Endothelial cell of umbilical vein (primary cell): Measurements from ENCODE around the gene CD46. TPM values are rescaled to one million over a fixed set of nuclear protein-coding genes. Genes with fewer than 3 reads are reported as not detected.

Experiments
- BruUV-seq: library from RNA; stranded (reverse); fragments of 400-500 nt; replicated peaks from 2 replicates; lab custom pipeline; 2021; lab: Mats Ljungman, UMichigan
- CTCF ChIA-PET: fragments of 300-600, 350-600 bp; sonication (Branson Sonifier 250); formaldehyde crosslinking; loops from one replicate; lab custom pipeline; 2021; ENCODE audit warnings: antibody characterized with exemption, inconsistent platforms; lab: Charles Lee
- POLR2A ChIA-PET: fragments of 300-600, 350-600 bp; sonication (Branson Sonifier 250); formaldehyde crosslinking; loops from one replicate; lab custom pipeline; 2021; ENCODE audit warnings: antibody characterized with exemption, inconsistent platforms; lab: Charles Lee
- DNase-seq: peaks from one replicate; pipeline ENCODE4 v3.0.0-alpha.2; 2011; ENCODE audit warnings: low read depth, low spot score
- FAIRE-seq: peaks from 2 replicates; lab custom pipeline; 2011; peaks lifted over from hg19 to GRCh38; lab: Jason Lieb, UNC
- H2AFZ ChIP-seq: 2 replicates; pipeline ENCODE4 v1.6.0; 2012; ENCODE audit warnings: low read depth, low read length, control low read depth, inconsistent platforms
- H3K27ac ChIP-seq: 2 replicates; pipeline ENCODE4 v1.5.1; 2011; ENCODE audit warnings: low read depth, mild to moderate bottlenecking, control low read depth, low read length, moderate library complexity; ENCODE audit not compliant: insufficient read depth
- H3K27me3 ChIP-seq, 2 experiments: 2 replicates each; pipeline versions ENCODE4 v1.6.0 to v1.6.1; 2011; ENCODE audit warnings: low read length in 2 of 2, mixed read lengths in 1 of 2; ENCODE audit not compliant: control insufficient read depth in 2 of 2, insufficient read depth in 2 of 2
- H3K36me3 ChIP-seq, 2 experiments: 2 replicates in 1 of 2; 3 replicates in 1 of 2; pipeline ENCODE4 v1.5.1; 2011; ENCODE audit warnings: low read length in 2 of 2, mild to moderate bottlenecking in 1 of 2, moderate library complexity in 1 of 2; ENCODE audit not compliant: control insufficient read depth in 2 of 2, insufficient read depth in 2 of 2; ENCODE audit errors: extremely low read depth in 1 of 2
- H3K4me1 ChIP-seq: 3 replicates; pipeline ENCODE4 v1.5.1; 2011; ENCODE audit warnings: mild to moderate bottlenecking, low read length; ENCODE audit not compliant: control insufficient read depth, insufficient read depth; ENCODE audit errors: extremely low read depth
- H3K4me2 ChIP-seq: 2 replicates; pipeline ENCODE4 v1.6.1; 2011; ENCODE audit warnings: low read length, control low read depth, mixed read lengths; ENCODE audit not compliant: insufficient read depth
- H3K4me3 ChIP-seq, 3 experiments: fragments of 200-600 bp in 1 of 3; sonication (generic), shearing (Covaris generic) in 1 of 3; replicated peaks in 1 of 3; 2 replicates each; pipeline ENCODE4 v1.5.1; 2011 to 2016; ENCODE audit warnings: control low read depth in 3 of 3, low read length in 3 of 3, mild to moderate bottlenecking in 2 of 3, inconsistent platforms in 1 of 3, low read depth in 1 of 3, moderate library complexity in 1 of 3; ENCODE audit not compliant: insufficient read depth in 1 of 3
- H3K79me2 ChIP-seq: 2 replicates; pipeline ENCODE4 v1.6.0; 2012; ENCODE audit warnings: low read length, inconsistent platforms; ENCODE audit not compliant: control insufficient read depth, insufficient read depth
- H3K9ac ChIP-seq: replicated peaks from 2 replicates; pipeline ENCODE3; 2011; ENCODE audit warnings: low read length, control low read depth; ENCODE audit not compliant: insufficient read depth; ENCODE audit errors: extremely low read depth
- H3K9me1 ChIP-seq: replicated peaks from 3 replicates; pipeline ENCODE4 v1.6.0; 2011; ENCODE audit warnings: mild to moderate bottlenecking, low read length; ENCODE audit not compliant: control insufficient read depth, insufficient read depth; ENCODE audit errors: extremely low read depth
- H3K9me3 ChIP-seq: replicated peaks from 2 replicates; pipeline ENCODE4 v1.5.1; 2012; ENCODE audit warnings: low read length, inconsistent platforms; ENCODE audit not compliant: control insufficient read depth, insufficient read depth
- H4K20me1 ChIP-seq: replicated peaks from 2 replicates; pipeline ENCODE3; 2011; ENCODE audit warnings: mild to moderate bottlenecking, low read length; ENCODE audit not compliant: control insufficient read depth, insufficient read depth; ENCODE audit errors: extremely low read depth
- EZH2 ChIP-seq: IDR thresholded peaks from 2 replicates; pipeline ENCODE4 v1.6.1; 2012; ENCODE audit warnings: borderline replicate concordance, low read depth, mild to moderate bottlenecking, moderate library complexity, low read length, inconsistent platforms; ENCODE audit not compliant: severe bottlenecking
- FOS ChIP-seq: IDR thresholded peaks from 2 replicates; pipeline ENCODE4 v1.6.1; 2011; ENCODE audit warnings: mild to moderate bottlenecking, low read length, moderate library complexity, borderline replicate concordance; ENCODE audit not compliant: insufficient read depth
- JUN ChIP-seq: IDR thresholded peaks from 2 replicates; pipeline ENCODE4 v1.6.1; 2011; ENCODE audit warnings: borderline replicate concordance, low read depth; ENCODE audit not compliant: insufficient read length, insufficient read depth
- POLR2A ChIP-seq: IDR thresholded peaks from 2 replicates; pipeline ENCODE4 v1.6.1; 2012; ENCODE audit warnings: low read depth, mild to moderate bottlenecking, control low read depth, low read length
- dilution Hi-C: fragments of 300-500 bp; cut with MboI; formaldehyde crosslinking; loops from one replicate; pipeline ENCODE4 v1.15.0; 2019; ENCODE audit warnings: low sequenced_read_pairs; ENCODE audit not compliant: extremely low pct_ligation_motif_present
- intact Hi-C: fragments of 100-400 bp; cut with micrococcal nuclease; formaldehyde crosslinking; loops from one replicate; pipeline ENCODE4 v1.10.0; 2022
- polyA plus RNA-seq, 4 experiments: library from polyadenylated mRNA; depleted of rRNA in 3 of 4; stranded (reverse) in 3 of 4; unstranded in 1 of 4; fragments of >200 nt; gene quantifications; 2 replicates each; pipeline versions ENCODE4 v1.2.1 to v1.2.3, GENCODE V29; 2011 to 2012; ENCODE audit warnings: missing spikeins in 1 of 4
- total RNA-seq: library from RNA; stranded (reverse); gene quantifications from 2 replicates; pipeline ENCODE4 v1.2.3, GENCODE V29; 2021
- TF ChIP-seq, protein P1 (sequence below), 2 donors: IDR thresholded peaks; 1 replicate in 1 of 2; 2 replicates in 1 of 2; pipeline ENCODE4 v1.5.1; 2011; ENCODE audit warnings: low read length in 2 of 2, mild to moderate bottlenecking in 2 of 2, moderate library complexity in 2 of 2, control low read depth in 1 of 2, inconsistent platforms in 1 of 2, low read depth in 1 of 2; ENCODE audit not compliant: insufficient read depth in 1 of 2; ENCODE audit errors: extremely low read depth in 1 of 2

Gene CD46
- total and polyA plus RNA-seq, 2 donors (not counting 3 experiments of a cell fraction or from before 2014, with no cell fraction given) = 134 to 256 TPM

DNA sequence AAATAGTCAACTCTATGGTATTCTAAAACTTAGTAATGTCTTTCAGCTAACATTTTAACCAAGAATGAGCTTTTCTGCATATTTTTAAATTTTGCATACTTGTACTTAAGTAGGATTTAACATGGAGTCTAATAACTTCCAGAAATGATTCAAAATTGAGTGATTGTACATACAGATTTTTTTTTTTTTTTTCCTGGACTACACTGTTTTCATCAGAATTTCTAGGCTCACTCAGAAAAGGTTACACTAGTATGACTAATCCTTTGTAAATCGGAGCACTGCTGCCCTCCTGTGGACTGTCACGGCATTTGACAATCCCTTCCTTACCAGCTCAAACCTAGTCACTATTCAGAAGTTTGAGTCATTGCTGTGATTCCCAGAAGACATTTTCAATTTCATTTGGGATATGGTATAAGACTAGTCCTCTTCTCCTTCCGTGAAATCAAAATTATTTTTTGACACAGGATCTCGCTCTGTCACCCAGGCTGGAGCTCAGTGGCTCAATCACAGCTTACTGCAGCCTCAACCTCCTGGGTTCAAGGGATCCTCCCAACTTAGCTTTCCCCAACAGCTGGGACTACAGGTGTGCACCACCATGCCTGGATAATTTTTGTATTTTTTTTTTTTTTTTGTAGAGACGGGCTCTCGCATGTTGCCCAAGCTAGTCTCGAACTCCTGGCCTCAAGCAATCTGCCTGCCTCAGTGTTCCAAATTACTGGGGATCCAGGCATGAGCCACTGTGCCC, 45.5 kb downstream of the CD46 start:
- Histone ChIP-seq H3K4me2 (no peak overlapping the region), H3K9me1 (no peaks in the 10 kb centered on the region), H3K4me1 (peaks cover 4% of the 10 kb centered on the region), H4K20me1 (no peaks in the 10 kb centered on the region), H3K4me3 (no peak overlapping the region), H3K27me3 (no peaks in the 10 kb centered on the region), H3K36me3 (peaks cover 6 to 18% of the 10 kb centered on the region in 2 experiments), H3K9me3 (no peaks in the 10 kb centered on the region), H2AFZ (no peak overlapping the region), H3K27ac (peak overlapping the region; percentile 49), H3K79me2 (no peaks in the 10 kb centered on the region), H3K9ac (no peak overlapping the region)
- DNase-seq (peak; percentile 91), FAIRE-seq (peak; percentile 94)
- POLR2A ChIA-PET = no interaction called here
- CTCF ChIA-PET = interaction anchor here (0.6 to 2.8 kb wide), 34 partner anchors 9 to 579 kb away, joined by 3 to 29 read pairs (median 5); partner anchors contain the start of gene CD46
- no TSS peak for BruUV-seq
- intact Hi-C loops (loop anchor here (1.0 to 2.0 kb wide), 3 partner anchors 45 to 143 kb away; partner anchors contain the start of gene CD46), dilution Hi-C loops (no loop called here)
- TF ChIP-seq JUN (peak; percentile 71), FOS (peak; percentile 80), POLR2A (peak; percentile 40), EZH2 (no peak)
- TF ChIP-seq, protein P1, sequence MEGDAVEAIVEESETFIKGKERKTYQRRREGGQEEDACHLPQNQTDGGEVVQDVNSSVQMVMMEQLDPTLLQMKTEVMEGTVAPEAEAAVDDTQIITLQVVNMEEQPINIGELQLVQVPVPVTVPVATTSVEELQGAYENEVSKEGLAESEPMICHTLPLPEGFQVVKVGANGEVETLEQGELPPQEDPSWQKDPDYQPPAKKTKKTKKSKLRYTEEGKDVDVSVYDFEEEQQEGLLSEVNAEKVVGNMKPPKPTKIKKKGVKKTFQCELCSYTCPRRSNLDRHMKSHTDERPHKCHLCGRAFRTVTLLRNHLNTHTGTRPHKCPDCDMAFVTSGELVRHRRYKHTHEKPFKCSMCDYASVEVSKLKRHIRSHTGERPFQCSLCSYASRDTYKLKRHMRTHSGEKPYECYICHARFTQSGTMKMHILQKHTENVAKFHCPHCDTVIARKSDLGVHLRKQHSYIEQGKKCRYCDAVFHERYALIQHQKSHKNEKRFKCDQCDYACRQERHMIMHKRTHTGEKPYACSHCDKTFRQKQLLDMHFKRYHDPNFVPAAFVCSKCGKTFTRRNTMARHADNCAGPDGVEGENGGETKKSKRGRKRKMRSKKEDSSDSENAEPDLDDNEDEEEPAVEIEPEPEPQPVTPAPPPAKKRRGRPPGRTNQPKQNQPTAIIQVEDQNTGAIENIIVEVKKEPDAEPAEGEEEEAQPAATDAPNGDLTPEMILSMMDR (IDR thresholded peaks at IDR 0.05; ENCODE audit: extremely low read depth in 1 of 2, insufficient read depth in 1 of 2, low read depth in 1 of 2, low read length in 2 of 2) = peak; percentile 71 to 72
